T-cell (primary cell): ENCODE measurements around the gene ERBIN. TPM values are rescaled to one million over a fixed set of nuclear protein-coding genes. Genes with fewer than 3 reads are reported as not detected.

Experiments
- ATAC-seq, 4 experiments: fragments of 200-7000 bp in 3 of 4; fragments of 150-1000 bp in 1 of 4; cut with Tn5 transposase; replicated peaks in 1 of 4; 1 replicate in 3 of 4; 2 replicates in 1 of 4; pipeline ENCODE4 v1.10.0; 2021; ENCODE audit warnings: moderate library complexity in 3 of 4, mild to moderate bottlenecking in 2 of 4, moderate number of reproducible peaks in 1 of 4
- CTCF ChIA-PET, 2 donors: fragments of 300-600 bp; sonication (Branson Sonifier 250); formaldehyde crosslinking; loops; one replicate each; lab custom pipeline; 2022; ENCODE audit warnings: antibody characterized with exemption in 2 of 2; lab: Charles Lee
- POLR2A ChIA-PET, 2 donors: fragments of 300-600 bp; sonication (Branson Sonifier 250); formaldehyde crosslinking; loops; one replicate each; lab custom pipeline; 2022; ENCODE audit warnings: antibody characterized with exemption in 2 of 2; lab: Charles Lee
- DNase-seq, 35 experiments: peaks; one replicate each; pipeline versions ENCODE4 v3.0.0 to v3.0.0-alpha.2; 2013 to 2023
- H3K27ac ChIP-seq: one replicate; pipeline ENCODE4 v1.5.1; 2013; ENCODE audit warnings: low read length
- H3K27me3 ChIP-seq, 2 experiments: replicated peaks in 1 of 2; 1 replicate in 1 of 2; 2 replicates in 1 of 2; pipeline versions ENCODE4 v1.6.1 to v1.7.0; 2013; ENCODE audit warnings: low read length in 1 of 2, mixed read lengths in 1 of 2; ENCODE audit not compliant: control insufficient read depth in 2 of 2, insufficient read depth in 2 of 2; ENCODE audit errors: extremely low read depth in 1 of 2
- H3K36me3 ChIP-seq, 2 donors: 1 replicate in 1 of 2; 2 replicates in 1 of 2; pipeline versions ENCODE4 v1.6.1 to v1.7.0; 2013; ENCODE audit warnings: low read length in 1 of 2; ENCODE audit not compliant: control insufficient read depth in 2 of 2, insufficient read depth in 1 of 2; ENCODE audit errors: extremely low read depth in 1 of 2
- H3K4me1 ChIP-seq, 2 experiments: 1 replicate in 1 of 2; 2 replicates in 1 of 2; pipeline versions ENCODE4 v1.6.1 to v1.7.0; 2013; ENCODE audit warnings: low read length in 2 of 2, mixed read lengths in 1 of 2; ENCODE audit not compliant: insufficient read depth in 2 of 2, control insufficient read depth in 1 of 2; ENCODE audit errors: extremely low read depth in 1 of 2
- H3K4me3 ChIP-seq, 2 donors: 1 replicate in 1 of 2; 2 replicates in 1 of 2; pipeline versions ENCODE4 v1.5.1 to v1.7.0; 2013; ENCODE audit warnings: mild to moderate bottlenecking in 2 of 2, low read length in 1 of 2, moderate library complexity in 1 of 2; ENCODE audit not compliant: control insufficient read depth in 1 of 2; ENCODE audit errors: extremely low read depth in 1 of 2
- H3K9me3 ChIP-seq: 2 replicates; pipeline ENCODE4 v1.7.0; 2013
- H3K27ac Mint-ChIP-seq, 2 donors: one replicate each; pipeline ENCODE4 v1.8.0; 2020 to 2021; ENCODE audit warnings: mild to moderate bottlenecking in 2 of 2, mixed read lengths in 2 of 2
- H3K27me3 Mint-ChIP-seq, 2 donors: one replicate each; pipeline ENCODE4 v1.8.0; 2021 to 2022; ENCODE audit warnings: mixed read lengths in 2 of 2
- H3K36me3 Mint-ChIP-seq: one replicate; pipeline ENCODE4 v1.8.0; 2021; ENCODE audit warnings: mixed read lengths
- H3K4me1 Mint-ChIP-seq, 3 donors: one replicate each; pipeline ENCODE4 v1.8.0; 2020 to 2022; ENCODE audit warnings: mixed read lengths in 3 of 3, mild to moderate bottlenecking in 1 of 3
- H3K4me3 Mint-ChIP-seq, 3 donors: one replicate each; pipeline ENCODE4 v1.8.0; 2020 to 2022; ENCODE audit warnings: mild to moderate bottlenecking in 3 of 3, mixed read lengths in 3 of 3, moderate library complexity in 3 of 3
- H3K9me3 Mint-ChIP-seq, 3 donors: one replicate each; pipeline ENCODE4 v1.8.0; 2020 to 2022; ENCODE audit warnings: mixed read lengths in 3 of 3
- WGBS: methylation state at CpG from one replicate; pipeline ENCODE4 v1.1.5; 2013; ENCODE audit warnings: missing lambda C conversion rate; ENCODE audit not compliant: insufficient coverage; 5-methylcytosine and 5-hydroxymethylcytosine counted together
- total RNA-seq, 35 experiments: library from RNA in 6 of 35; stranded (reverse) in 6 of 35; fragments of 120-200 nt in 1 of 35; gene quantifications; one replicate each; pipeline versions ENCODE4 v1.2.1 to v1.2.4 and lab custom pipeline; 2013 to 2026

ERBIN gene
- total RNA-seq, 5 donors from 2014 or later (not counting 1 experiment from before 2014, with no cell fraction given), result 105 to 125 (median 112) TPM

DNA sequence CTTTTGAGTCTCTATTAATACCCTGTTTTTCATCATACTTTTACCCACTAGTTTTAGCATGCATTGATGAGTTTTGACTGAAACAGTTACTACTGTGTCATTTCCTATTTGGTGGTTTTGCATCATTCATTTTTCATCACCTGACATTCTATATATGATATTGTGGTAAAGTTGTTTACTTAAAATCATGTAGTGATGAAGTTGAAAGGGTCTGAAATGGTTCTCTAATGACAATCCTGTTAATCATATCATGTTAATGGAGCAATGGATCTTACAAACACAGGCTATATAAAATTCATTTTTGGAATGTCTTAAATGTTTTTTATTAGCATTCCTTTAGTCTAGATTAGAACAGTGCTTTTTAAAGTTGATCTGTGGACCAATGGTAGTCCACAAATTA is 84.1 kb downstream of the ERBIN start:
- peak in 3 of 4 experiments; percentile 45 to 65 (median 62) for ATAC-seq
- H3K4me1 Mint-ChIP-seq, result peaks cover 57 to 61% (median 60%) of the 10 kb centered on the region in 3 donors
- no peaks in the 10 kb centered on the region for H3K27me3 Mint-ChIP-seq
- H3K27ac ChIP-seq, result peak overlapping the region; percentile 9
- H3K27me3 ChIP-seq, result no peaks in the 10 kb centered on the region
- H3K36me3 Mint-ChIP-seq, result peaks cover 27% of the 10 kb centered on the region
- POLR2A ChIA-PET, result no interaction called here
- peaks cover 2 to 6% of the 10 kb centered on the region in 2 experiments for H3K4me1 ChIP-seq
- H3K9me3 Mint-ChIP-seq, result peaks cover 0 to 4% (median 0%) of the 10 kb centered on the region in 3 donors
- DNase-seq, result peak in 1 of 35 experiments; percentile 34
- H3K4me3 Mint-ChIP-seq, result peak overlapping the region in 1 of 3 donors; percentile 50
- H3K4me3 ChIP-seq, result no peak overlapping the region
- peaks cover 8 to 19% of the 10 kb centered on the region in 2 donors for H3K36me3 ChIP-seq
- H3K27ac Mint-ChIP-seq, result peak overlapping the region; percentile 77 to 85
- no peaks in the 10 kb centered on the region for H3K9me3 ChIP-seq
- CTCF ChIA-PET, result no interaction called here

DNA sequence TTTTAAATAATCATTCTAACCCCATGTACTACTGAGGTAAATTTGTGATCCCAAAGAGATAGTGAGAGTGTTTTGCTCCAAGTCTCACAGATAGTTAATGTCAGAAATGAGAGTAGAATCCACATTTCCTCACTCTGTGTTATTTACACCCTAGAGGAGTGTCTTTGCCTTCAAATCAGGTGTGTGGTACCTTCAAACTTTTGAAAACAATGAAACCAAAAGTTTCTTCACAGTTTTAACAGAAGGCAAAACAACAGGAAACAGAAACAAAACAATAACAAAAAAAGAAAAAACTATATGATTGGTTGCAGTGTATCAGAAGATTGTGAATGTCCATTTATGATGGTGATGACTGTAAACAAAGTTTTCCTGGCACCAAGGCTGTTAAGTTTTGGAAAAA is 85.9 kb downstream of the ERBIN start:
- Mint-ChIP-seq H3K4me3 (no peak overlapping the region), H3K27me3 (no peaks in the 10 kb centered on the region), H3K27ac (peak overlapping the region; percentile 64 to 74), H3K9me3 (no peaks in the 10 kb centered on the region), H3K36me3 (peaks cover 28% of the 10 kb centered on the region), H3K4me1 (peaks cover 60 to 66% (median 61%) of the 10 kb centered on the region in 3 donors)
- Histone ChIP-seq H3K4me3 (no peak overlapping the region), H3K27ac (peak overlapping the region; percentile 43), H3K9me3 (no peaks in the 10 kb centered on the region), H3K36me3 (peaks cover 8 to 26% of the 10 kb centered on the region in 2 donors), H3K4me1 (peaks cover 2 to 6% of the 10 kb centered on the region in 2 experiments), H3K27me3 (no peaks in the 10 kb centered on the region)
- DNase-seq (no peak), ATAC-seq (no peak)
- CTCF ChIA-PET, result no interaction called here
- POLR2A ChIA-PET, result no interaction called here

DNA sequence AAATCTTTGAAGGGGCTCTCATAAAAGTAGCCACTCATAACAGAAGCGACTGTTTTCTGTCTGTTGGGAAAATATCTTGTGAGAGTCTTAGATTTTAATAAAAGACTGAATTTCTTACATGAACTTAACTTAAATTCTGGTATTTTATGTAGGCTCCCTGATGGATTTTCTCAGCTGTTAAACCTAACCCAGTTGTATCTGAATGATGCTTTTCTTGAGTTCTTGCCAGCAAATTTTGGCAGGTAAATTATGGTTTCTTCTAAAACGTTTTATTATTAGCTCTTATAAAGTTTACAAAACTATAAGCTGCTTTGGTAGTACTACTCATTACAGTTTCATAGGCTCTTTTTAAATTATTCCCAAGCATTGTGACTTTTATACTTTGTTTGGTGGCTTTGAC is 87.0 kb downstream of the ERBIN start:
- no peaks in the 10 kb centered on the region for H3K9me3 ChIP-seq
- peak overlapping the region in 1 of 2 donors; percentile 44 for H3K27ac Mint-ChIP-seq
- no peak for DNase-seq
- ATAC-seq, result no peak
- H3K9me3 Mint-ChIP-seq, result no peaks in the 10 kb centered on the region
- POLR2A ChIA-PET, result interaction anchor here in 1 of 2 donors (0.6 kb wide), 1 partner anchor 17 kb away, joined by 3 read pairs; no protein-coding TSS in a partner anchor
- peaks cover 2 to 6% of the 10 kb centered on the region in 2 experiments for H3K4me1 ChIP-seq
- peaks cover 0 to 31% of the 10 kb centered on the region in 2 donors for H3K36me3 ChIP-seq
- WGBS, result no CpG with 5 or more reads among the region's 2 CpGs
- no peak overlapping the region for H3K27ac ChIP-seq
- H3K4me3 Mint-ChIP-seq, result no peak overlapping the region
- no peaks in the 10 kb centered on the region for H3K27me3 Mint-ChIP-seq
- peaks cover 65 to 69% (median 65%) of the 10 kb centered on the region in 3 donors for H3K4me1 Mint-ChIP-seq
- CTCF ChIA-PET, result no interaction called here
- no peaks in the 10 kb centered on the region for H3K27me3 ChIP-seq
- H3K4me3 ChIP-seq, result no peak overlapping the region
- H3K36me3 Mint-ChIP-seq, result peaks cover 34% of the 10 kb centered on the region

DNA sequence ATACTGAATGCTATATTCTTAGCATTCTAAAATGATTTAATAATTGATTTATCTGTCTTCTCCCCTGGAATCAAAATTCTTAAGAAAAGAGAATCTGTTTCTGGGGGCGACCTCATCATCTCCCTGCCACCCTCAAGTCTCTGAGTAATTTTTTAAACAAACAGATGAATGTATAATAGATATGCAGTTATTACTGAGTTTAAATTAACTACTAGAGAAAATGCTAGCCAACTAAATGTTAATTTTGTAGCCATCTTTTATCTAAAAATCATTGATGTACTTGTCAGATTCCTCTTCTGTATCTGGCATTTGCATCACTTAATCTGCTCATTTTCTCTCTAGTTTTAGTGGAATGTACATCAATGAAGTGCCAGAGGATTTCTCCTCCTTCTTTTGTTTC is 87.5 kb downstream of the ERBIN start:
- DNase-seq, result no peak
- POLR2A ChIA-PET, result no interaction called here
- Histone ChIP-seq H3K27ac (no peak overlapping the region), H3K4me3 (no peak overlapping the region), H3K27me3 (no peaks in the 10 kb centered on the region), H3K36me3 (peaks cover 0 to 31% of the 10 kb centered on the region in 2 donors), H3K4me1 (peaks cover 2 to 6% of the 10 kb centered on the region in 2 experiments), H3K9me3 (no peaks in the 10 kb centered on the region)
- peak overlapping the region in 1 of 2 donors; percentile 44 for H3K27ac Mint-ChIP-seq
- peaks cover 34% of the 10 kb centered on the region for H3K36me3 Mint-ChIP-seq
- peaks cover 64 to 71% (median 64%) of the 10 kb centered on the region in 3 donors for H3K4me1 Mint-ChIP-seq
- WGBS, result no CpG with 5 or more reads among the region's 1 CpG
- H3K4me3 Mint-ChIP-seq, result no peak overlapping the region
- no peaks in the 10 kb centered on the region for H3K27me3 Mint-ChIP-seq
- H3K9me3 Mint-ChIP-seq, result no peaks in the 10 kb centered on the region
- ATAC-seq, result no peak
- CTCF ChIA-PET, result no interaction called here

DNA sequence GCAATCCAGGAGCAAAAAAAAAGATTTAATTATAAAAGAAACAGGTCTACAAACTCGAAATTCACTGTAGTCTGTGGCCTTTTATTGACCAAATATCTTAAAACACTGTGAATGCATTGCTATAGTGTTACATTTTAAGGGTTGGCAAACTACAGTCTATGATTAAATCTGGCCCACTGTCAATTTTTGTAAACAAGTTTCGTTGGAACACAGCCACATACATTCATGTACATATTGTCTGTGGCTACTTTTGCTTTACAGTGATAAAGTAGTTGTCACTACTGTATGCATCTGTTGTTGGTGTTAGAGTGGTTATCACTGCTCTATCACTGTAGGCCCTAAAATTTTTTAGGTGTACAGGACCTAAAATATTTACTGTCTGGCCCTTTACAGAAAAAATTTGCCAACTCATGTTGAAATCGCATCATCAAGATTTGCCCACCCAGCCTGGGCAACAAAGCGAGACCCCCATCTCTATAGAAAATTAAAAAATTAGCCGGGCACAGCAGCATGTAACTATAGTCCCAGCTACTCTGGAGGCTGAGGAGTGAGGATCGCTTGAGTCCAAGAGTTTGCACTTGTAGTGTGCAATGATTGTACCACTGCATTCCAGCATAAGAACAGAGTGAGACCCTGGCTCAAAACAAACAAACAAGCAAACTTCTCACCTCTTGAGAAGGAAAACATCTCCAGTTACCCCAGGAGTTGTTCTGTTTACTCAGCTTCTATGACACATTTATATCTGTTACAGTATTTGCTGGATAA is 89.0 kb downstream of the ERBIN start:
- H3K4me1 Mint-ChIP-seq, result peaks cover 59 to 69% (median 60%) of the 10 kb centered on the region in 3 donors
- H3K4me3 ChIP-seq, result no peak overlapping the region
- no peaks in the 10 kb centered on the region for H3K9me3 Mint-ChIP-seq
- H3K27me3 Mint-ChIP-seq, result no peaks in the 10 kb centered on the region
- peak overlapping the region in 1 of 2 donors; percentile 63 for H3K27ac Mint-ChIP-seq
- H3K27me3 ChIP-seq, result no peaks in the 10 kb centered on the region
- H3K4me1 ChIP-seq, result peaks cover 0 to 4% of the 10 kb centered on the region in 2 experiments
- H3K36me3 Mint-ChIP-seq, result peaks cover 31% of the 10 kb centered on the region
- no CpG with 5 or more reads among the region's 6 CpGs for WGBS
- H3K36me3 ChIP-seq, result peaks cover 0 to 31% of the 10 kb centered on the region in 2 donors
- ATAC-seq, result no peak
- no peak for DNase-seq
- CTCF ChIA-PET, result no interaction called here
- H3K9me3 ChIP-seq, result no peaks in the 10 kb centered on the region
- H3K27ac ChIP-seq, result no peak overlapping the region
- H3K4me3 Mint-ChIP-seq, result no peak overlapping the region
- POLR2A ChIA-PET, result no interaction called here

DNA sequence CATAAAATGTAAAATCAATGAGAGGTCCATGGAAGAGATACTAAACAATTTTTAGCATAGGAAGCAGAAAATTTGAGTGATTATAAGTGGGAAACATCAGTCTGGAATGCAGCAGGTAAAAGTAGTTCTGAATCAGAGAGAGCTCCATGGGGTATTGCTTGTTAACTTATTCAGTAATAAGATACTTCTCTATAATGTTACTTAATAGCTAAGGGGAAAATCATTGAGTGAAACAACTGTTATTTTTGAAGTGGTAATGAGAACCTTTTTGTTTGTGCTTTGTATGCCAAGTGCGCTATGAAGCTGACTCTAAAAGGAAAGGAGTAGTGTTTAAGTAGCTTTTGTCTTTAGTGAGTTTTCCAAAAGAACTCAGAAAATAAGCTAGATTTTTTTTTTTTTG is 95.2 kb downstream of the ERBIN start:
- ChIA-PET POLR2A (interaction anchor here (0.6 to 0.7 kb wide), 3 partner anchors 25 to 228 kb away, joined by 3 read pairs; no protein-coding TSS in a partner anchor), CTCF (interaction anchor here (0.7 kb wide), 2 partner anchors 12 to 34 kb away, joined by 3 to 7 read pairs; no protein-coding TSS in a partner anchor)
- Mint-ChIP-seq H3K27ac (no peak overlapping the region), H3K9me3 (no peaks in the 10 kb centered on the region), H3K36me3 (peaks cover 29% of the 10 kb centered on the region), H3K4me3 (no peak overlapping the region), H3K4me1 (peaks cover 28 to 33% (median 29%) of the 10 kb centered on the region in 3 donors), H3K27me3 (no peaks in the 10 kb centered on the region)
- no peak for ATAC-seq
- no peaks in the 10 kb centered on the region for H3K27me3 ChIP-seq
- no CpG with 5 or more reads among the region's 1 CpG for WGBS
- no peak overlapping the region for H3K27ac ChIP-seq
- no peaks in the 10 kb centered on the region for H3K4me1 ChIP-seq
- DNase-seq, result no peak
- no peaks in the 10 kb centered on the region for H3K9me3 ChIP-seq
- peaks cover 0 to 36% of the 10 kb centered on the region in 2 donors for H3K36me3 ChIP-seq
- H3K4me3 ChIP-seq, result no peak overlapping the region
